ENCODE data around the gene LSM4.

Gene LSM4

DNA sequence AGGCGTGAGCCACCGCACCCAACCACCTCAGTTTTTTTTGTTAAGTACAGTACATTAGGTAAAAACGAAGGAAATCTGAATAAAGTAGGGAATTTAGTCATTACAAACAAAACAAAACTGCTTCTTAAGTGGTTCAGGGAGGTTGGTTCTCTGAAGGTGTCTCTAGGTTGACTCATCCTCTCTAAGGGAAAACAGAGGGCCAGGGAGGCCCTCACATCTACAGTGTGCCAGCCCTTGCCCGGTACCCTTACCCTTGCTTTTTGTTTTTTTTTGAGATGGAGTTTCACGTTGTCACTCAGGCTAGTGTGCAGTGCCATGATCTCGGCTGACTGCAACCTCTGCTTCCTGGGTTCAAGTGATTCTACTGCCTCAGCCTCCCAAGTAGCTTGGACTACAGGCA, 24.3 kb downstream of the LSM4 start:
- TF ChIP-seq CTCF (conservative IDR thresholded peaks at IDR 0.05; ENCODE audit: low read depth, low read length), result no peak
- DNase-seq (ENCODE audit: low read depth), result no peak
- H3K4me3 ChIP-seq (ENCODE audit: low read length), result no peak overlapping the region

DNA sequence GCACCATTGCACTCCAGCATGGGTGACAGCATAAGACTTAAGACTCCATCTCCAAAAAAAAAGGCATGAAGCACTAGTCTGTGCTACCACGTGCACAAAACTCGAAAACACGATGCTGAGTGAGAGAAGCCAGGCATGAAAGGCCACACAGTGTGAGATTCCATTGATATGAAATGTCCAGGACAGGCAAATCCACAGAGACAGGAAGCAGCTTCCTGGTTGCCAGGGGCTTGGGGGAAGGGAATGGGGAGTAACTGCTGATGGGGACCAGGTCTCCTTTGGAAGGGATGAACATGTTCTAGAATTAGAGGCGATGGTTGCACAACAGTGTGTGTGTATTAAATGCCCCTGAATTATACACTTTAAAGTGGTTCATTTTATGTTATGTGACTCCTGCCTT, 25.6 kb downstream of the LSM4 start:
- H3K4me3 ChIP-seq (ENCODE audit: low read length), result no peak overlapping the region
- no peak for DNase-seq (ENCODE audit: low read depth)
- no peak for TF ChIP-seq CTCF (conservative IDR thresholded peaks at IDR 0.05; ENCODE audit: low read depth, low read length)

GRCh38 chr19:18295034-18295451, 27.8 kb downstream of the LSM4 start:
- no peak for TF ChIP-seq CTCF (conservative IDR thresholded peaks at IDR 0.05; ENCODE audit: low read depth, low read length)
- H3K4me3 ChIP-seq (ENCODE audit: low read length), result no peak overlapping the region
- no peak for DNase-seq (ENCODE audit: low read depth)

GRCh38 chr19:18294467-18294864, 28.4 kb downstream of the LSM4 start:
- TF ChIP-seq CTCF (conservative IDR thresholded peaks at IDR 0.05; ENCODE audit: low read depth, low read length), result no peak

GRCh38 chr19:18293642-18294466, 29.0 kb downstream of the LSM4 start:
- H3K4me3 ChIP-seq (ENCODE audit: low read length), result no peak overlapping the region
- TF ChIP-seq CTCF (conservative IDR thresholded peaks at IDR 0.05; ENCODE audit: low read depth, low read length), result peak; percentile 7
- no peak for DNase-seq (ENCODE audit: low read depth)

More at GRCh38 chr19:18294467-18294864, 28.4 kb downstream of the LSM4 start:
- no peak for DNase-seq (ENCODE audit: low read depth)
- H3K4me3 ChIP-seq (ENCODE audit: low read length), result no peak overlapping the region

- TF ChIP-seq CTCF (conservative IDR thresholded peaks at IDR 0.05; ENCODE audit: low read depth, low read length), result no peak
- peak overlapping the region; percentile 60 for H3K4me3 ChIP-seq (ENCODE audit: low read length)
- no peak for DNase-seq (ENCODE audit: low read depth)
These were observed 29.9 kb downstream of the LSM4 start for GRCh38 chr19:18292810-18293641.
